Liver (tissue), 3 donors: ENCODE results near the gene RFX4.

ENCODE experiments used
- EGR1 ChIP-seq, 2 donors: IDR thresholded peaks; 2 replicates each; pipeline ENCODE4 v1.6.1; 2016 to 2018; ENCODE audit warnings: antibody characterized with exemption in 2 of 2, low read depth in 2 of 2
- JUND ChIP-seq, 2 donors: IDR thresholded peaks; 2 replicates each; pipeline ENCODE4 v1.6.1; 2016; ENCODE audit warnings: antibody characterized with exemption in 2 of 2
- RAD21 ChIP-seq, 2 donors: IDR thresholded peaks; 2 replicates each; pipeline ENCODE4 v1.6.1; 2016; ENCODE audit warnings: antibody characterized with exemption in 2 of 2, mild to moderate bottlenecking in 2 of 2
- RXRA ChIP-seq, 2 donors: IDR thresholded peaks; 2 replicates each; pipeline ENCODE4 v1.6.1; 2017 to 2018; ENCODE audit warnings: antibody characterized with exemption in 2 of 2, mild to moderate bottlenecking in 1 of 2
- SP1 ChIP-seq: IDR thresholded peaks from 2 replicates; pipeline ENCODE4 v1.6.1; 2018; ENCODE audit warnings: antibody characterized with exemption, mild to moderate bottlenecking
- TAF1 ChIP-seq: conservative IDR thresholded peaks from 2 replicates; pipeline ENCODE4 v1.6.1; 2016; ENCODE audit warnings: antibody characterized with exemption, mild to moderate bottlenecking
- YY1 ChIP-seq: IDR thresholded peaks from 2 replicates; pipeline ENCODE4 v1.6.1; 2016; ENCODE audit warnings: antibody characterized with exemption, mild to moderate bottlenecking
- TF ChIP-seq, protein P1 (sequence below): fragments of 150-350 bp; IDR thresholded peaks from 2 replicates; pipeline ENCODE4 v1.5.1; 2017; ENCODE audit warnings: improper control_type of control experiment, low read depth, low read length; ENCODE audit not compliant: missing input control
- TF ChIP-seq, protein P2 (sequence below): IDR thresholded peaks from 2 replicates; pipeline ENCODE4 v1.6.1; 2016; ENCODE audit warnings: antibody characterized with exemption
- TF ChIP-seq, protein P3 (sequence below): IDR thresholded peaks from 2 replicates; pipeline ENCODE4 v1.6.1; 2016; ENCODE audit warnings: antibody characterized with exemption
- TF ChIP-seq, protein P4 (sequence below): IDR thresholded peaks from 2 replicates; pipeline ENCODE4 v1.6.1; 2016; ENCODE audit warnings: antibody characterized with exemption, mild to moderate bottlenecking
- TF ChIP-seq, protein P5 (sequence below): IDR thresholded peaks from 2 replicates; pipeline ENCODE4 v1.6.1; 2016; ENCODE audit warnings: antibody characterized with exemption
- donor health status: healthy.
- donor health status: healthy.

DNA sequence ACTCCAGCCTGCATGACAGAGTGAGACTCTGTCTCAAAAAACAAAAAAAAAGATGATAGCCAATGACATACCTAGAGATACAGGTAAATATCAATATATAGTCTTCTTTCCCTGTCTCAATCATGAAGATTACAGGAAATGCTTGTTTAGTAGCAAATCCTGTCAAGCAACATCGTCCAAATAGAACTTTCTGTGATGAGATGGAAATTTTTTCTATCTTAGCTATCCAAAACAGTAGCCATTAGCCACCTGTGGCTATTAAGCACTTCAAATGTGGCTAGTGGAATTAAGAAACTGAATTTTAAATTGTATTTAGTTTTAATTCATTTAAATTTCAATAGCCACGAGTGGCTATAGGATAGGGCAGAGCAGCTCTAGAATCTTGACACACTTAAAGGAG lies 158.4 kb downstream of the RFX4 start:
- TF ChIP-seq, protein P1, sequence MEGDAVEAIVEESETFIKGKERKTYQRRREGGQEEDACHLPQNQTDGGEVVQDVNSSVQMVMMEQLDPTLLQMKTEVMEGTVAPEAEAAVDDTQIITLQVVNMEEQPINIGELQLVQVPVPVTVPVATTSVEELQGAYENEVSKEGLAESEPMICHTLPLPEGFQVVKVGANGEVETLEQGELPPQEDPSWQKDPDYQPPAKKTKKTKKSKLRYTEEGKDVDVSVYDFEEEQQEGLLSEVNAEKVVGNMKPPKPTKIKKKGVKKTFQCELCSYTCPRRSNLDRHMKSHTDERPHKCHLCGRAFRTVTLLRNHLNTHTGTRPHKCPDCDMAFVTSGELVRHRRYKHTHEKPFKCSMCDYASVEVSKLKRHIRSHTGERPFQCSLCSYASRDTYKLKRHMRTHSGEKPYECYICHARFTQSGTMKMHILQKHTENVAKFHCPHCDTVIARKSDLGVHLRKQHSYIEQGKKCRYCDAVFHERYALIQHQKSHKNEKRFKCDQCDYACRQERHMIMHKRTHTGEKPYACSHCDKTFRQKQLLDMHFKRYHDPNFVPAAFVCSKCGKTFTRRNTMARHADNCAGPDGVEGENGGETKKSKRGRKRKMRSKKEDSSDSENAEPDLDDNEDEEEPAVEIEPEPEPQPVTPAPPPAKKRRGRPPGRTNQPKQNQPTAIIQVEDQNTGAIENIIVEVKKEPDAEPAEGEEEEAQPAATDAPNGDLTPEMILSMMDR = no peak
- TF ChIP-seq, protein P2, sequence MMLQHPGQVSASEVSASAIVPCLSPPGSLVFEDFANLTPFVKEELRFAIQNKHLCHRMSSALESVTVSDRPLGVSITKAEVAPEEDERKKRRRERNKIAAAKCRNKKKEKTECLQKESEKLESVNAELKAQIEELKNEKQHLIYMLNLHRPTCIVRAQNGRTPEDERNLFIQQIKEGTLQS = no peak
- TF ChIP-seq RXRA (IDR thresholded peaks at IDR 0.05) = no peak
- no peak for TF ChIP-seq JUND (IDR thresholded peaks at IDR 0.05)
- TF ChIP-seq EGR1 (IDR thresholded peaks at IDR 0.05; ENCODE audit: low read depth in 2 of 2) = no peak
- TF ChIP-seq, protein P3, sequence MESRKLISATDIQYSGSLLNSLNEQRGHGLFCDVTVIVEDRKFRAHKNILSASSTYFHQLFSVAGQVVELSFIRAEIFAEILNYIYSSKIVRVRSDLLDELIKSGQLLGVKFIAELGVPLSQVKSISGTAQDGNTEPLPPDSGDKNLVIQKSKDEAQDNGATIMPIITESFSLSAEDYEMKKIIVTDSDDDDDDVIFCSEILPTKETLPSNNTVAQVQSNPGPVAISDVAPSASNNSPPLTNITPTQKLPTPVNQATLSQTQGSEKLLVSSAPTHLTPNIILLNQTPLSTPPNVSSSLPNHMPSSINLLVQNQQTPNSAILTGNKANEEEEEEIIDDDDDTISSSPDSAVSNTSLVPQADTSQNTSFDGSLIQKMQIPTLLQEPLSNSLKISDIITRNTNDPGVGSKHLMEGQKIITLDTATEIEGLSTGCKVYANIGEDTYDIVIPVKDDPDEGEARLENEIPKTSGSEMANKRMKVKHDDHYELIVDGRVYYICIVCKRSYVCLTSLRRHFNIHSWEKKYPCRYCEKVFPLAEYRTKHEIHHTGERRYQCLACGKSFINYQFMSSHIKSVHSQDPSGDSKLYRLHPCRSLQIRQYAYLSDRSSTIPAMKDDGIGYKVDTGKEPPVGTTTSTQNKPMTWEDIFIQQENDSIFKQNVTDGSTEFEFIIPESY = no peak
- TF ChIP-seq YY1 = no peak
- TF ChIP-seq, protein P4, sequence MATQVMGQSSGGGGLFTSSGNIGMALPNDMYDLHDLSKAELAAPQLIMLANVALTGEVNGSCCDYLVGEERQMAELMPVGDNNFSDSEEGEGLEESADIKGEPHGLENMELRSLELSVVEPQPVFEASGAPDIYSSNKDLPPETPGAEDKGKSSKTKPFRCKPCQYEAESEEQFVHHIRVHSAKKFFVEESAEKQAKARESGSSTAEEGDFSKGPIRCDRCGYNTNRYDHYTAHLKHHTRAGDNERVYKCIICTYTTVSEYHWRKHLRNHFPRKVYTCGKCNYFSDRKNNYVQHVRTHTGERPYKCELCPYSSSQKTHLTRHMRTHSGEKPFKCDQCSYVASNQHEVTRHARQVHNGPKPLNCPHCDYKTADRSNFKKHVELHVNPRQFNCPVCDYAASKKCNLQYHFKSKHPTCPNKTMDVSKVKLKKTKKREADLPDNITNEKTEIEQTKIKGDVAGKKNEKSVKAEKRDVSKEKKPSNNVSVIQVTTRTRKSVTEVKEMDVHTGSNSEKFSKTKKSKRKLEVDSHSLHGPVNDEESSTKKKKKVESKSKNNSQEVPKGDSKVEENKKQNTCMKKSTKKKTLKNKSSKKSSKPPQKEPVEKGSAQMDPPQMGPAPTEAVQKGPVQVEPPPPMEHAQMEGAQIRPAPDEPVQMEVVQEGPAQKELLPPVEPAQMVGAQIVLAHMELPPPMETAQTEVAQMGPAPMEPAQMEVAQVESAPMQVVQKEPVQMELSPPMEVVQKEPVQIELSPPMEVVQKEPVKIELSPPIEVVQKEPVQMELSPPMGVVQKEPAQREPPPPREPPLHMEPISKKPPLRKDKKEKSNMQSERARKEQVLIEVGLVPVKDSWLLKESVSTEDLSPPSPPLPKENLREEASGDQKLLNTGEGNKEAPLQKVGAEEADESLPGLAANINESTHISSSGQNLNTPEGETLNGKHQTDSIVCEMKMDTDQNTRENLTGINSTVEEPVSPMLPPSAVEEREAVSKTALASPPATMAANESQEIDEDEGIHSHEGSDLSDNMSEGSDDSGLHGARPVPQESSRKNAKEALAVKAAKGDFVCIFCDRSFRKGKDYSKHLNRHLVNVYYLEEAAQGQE = no peak
- TF ChIP-seq, protein P5, sequence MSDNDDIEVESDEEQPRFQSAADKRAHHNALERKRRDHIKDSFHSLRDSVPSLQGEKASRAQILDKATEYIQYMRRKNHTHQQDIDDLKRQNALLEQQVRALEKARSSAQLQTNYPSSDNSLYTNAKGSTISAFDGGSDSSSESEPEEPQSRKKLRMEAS = no peak
- TF ChIP-seq RAD21 (IDR thresholded peaks at IDR 0.05) = no peak
- no peak for TF ChIP-seq TAF1
- TF ChIP-seq SP1 = no peak
